GM21515 (cell line): ENCODE results near the gene KCTD20.

Source experiments
- ATAC-seq: cut with Tn5 transposase; IDR thresholded peaks from one replicate; pipeline ENCODE4 v1.9.1; 2021; ENCODE audit not compliant: unreplicated experiment

KCTD20 gene

DNA sequence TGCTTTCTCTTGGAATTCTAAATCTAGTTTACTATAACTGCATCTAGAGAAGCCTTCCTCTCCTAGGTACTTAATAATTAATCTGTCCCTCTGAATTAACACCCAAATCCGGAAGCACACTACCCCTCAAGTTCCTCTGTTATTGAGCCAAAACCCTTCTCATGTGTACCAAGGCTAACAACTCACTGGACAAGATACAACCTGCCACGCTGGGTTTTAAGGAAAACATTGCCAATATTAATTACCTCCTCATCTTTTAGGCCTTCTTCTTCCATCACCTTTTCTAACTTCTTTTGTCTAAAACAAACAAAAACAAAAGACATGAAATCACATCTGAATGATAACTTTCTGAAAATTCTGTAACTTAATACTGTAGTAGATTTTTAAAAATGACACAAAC is 82.5 kb downstream of the KCTD20 start:
- ATAC-seq = no peak

DNA sequence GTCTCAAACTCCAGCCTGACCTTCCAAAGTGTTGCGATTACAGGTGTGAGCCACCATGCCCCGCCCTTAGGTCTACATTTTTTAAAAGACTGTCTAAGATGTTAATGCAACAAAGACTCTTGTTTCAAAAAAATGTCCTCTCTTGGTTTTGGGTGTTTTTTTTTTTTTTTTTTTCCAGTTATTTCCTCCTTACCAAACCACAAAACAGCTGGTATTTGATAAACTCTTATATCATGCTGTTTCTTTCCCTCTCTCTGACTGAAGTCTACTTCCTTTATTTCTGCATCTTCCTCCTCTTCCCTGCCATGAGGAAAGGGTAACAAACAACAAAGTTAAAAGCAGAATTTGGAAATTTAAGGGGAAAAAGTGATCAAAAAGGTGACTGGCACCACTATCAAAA is 83.3 kb downstream of the KCTD20 start:
- ATAC-seq = no peak

DNA sequence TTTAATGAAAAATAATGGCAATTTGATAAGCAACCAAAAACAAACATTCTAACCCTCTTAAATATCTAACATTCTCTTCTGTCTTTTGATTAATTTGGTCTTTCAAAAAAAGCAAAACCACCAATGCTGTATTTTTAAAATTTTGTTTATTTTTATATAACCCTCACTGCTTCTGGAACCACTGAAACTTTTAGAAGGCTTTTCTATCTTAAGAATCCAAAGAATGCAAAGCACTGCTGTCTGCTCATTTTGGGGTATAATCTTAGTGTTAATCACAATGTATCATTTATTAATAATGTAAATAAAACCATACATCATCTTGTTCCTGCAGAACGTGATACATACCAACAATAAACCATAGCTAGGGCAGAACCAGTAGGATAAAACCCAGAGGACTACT is 90.5 kb downstream of the KCTD20 start:
- ATAC-seq = no peak

DNA sequence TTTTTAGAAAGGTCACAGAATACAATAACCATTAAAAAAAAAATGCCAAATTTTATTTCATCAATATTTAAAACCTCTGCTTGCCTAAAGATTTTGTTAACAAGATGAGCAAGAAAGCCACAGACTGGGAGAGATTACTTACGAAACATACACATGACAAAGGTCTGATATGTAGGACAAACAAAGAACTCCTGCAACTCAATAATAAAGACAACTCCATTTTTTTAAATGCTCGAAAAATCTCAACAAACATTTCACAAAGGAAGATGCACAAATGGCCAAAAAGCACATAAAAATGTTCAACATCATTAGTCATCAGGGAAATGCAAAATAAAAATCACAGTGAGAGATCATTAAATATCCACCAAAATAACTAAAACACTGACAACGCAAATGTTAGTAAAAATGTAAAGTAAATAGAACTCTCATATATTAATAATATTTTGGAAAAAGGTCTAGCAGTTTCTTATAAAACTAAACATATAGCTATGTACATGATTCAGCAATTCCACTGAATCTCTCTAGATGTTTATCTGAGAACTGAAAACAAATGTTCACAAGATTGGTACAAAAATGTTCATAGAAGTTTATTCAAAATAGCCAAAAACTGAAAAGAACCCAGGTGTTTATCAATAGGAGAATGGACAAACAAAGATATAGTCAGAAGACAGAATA is 94.2 kb downstream of the KCTD20 start:
- no peak for ATAC-seq

DNA sequence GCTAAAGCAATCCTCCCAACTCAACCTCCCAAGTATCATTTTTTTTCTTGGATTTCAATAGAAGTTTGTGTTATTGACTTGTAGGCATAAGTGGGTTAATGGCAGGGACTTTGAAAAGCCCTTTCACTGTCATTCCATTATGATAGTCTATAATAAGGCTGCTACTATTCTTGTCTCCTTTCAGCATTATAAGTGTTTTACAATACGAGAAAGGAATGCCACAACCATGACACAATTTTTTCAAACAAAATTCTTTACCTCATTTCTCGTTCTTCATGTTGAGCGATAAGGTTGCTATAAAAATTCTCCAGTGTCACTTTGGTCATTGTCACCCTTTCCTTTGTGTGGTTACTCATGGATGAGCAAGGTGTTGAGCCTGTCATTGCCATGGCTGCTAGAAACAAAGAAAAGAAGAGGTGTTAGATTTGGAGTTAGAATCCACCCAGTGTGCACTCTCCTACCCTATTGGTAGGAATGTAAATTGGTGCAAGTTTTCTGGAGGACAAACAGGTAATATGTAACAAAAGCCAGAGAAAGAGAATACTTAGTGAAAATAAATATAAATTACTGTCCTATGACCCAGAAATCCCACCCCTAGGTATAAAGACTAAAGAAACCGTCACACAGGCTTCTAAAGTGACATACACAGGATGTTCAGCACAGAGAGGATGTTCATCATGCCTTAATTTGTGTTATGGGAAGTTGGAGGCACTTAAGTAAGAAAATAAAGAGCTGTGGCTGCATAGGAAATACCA is 97.2 kb downstream of the KCTD20 start:
- ATAC-seq = no peak
